Coronary artery (tissue), 2 donors: ENCODE data around the gene ZNF486.
"Not testable (repeated sequence)": the region's sequence is repeated elsewhere in the genome, so short reads cannot be mapped to it uniquely, and the experiment has no call there.

Source experiments
- DNase-seq: peaks from one replicate; pipeline ENCODE4 v3.0.0-alpha.2; 2017; ENCODE audit warnings: low spot score
- H3K27ac ChIP-seq, 2 donors: fragments of 200-600 bp; sonication (generic); one replicate each; pipeline ENCODE4 v1.5.1; 2016 to 2019
- H3K4me3 ChIP-seq: fragments of 200-600 bp; sonication (generic); 2 replicates; pipeline ENCODE4 v1.5.1; 2016; ENCODE audit warnings: mild to moderate bottlenecking, moderate library complexity
- CTCF ChIP-seq: fragments of 200-600 bp; sonication (generic); IDR thresholded peaks from one replicate; pipeline ENCODE4 v1.5.1; 2019; ENCODE audit warnings: antibody characterized with exemption

ZNF486 gene

GRCh38 chr19:20167020-20167644 lies at the start of gene ZNF486:
ZNF486 (plus strand) TSS chr19:20167214; CDS start chr19:20167331, 117 bp downstream.
- no peak for TF ChIP-seq CTCF
- peak within 1 kb of the TSS; percentile 35 to 84 for H3K27ac ChIP-seq
- H3K4me3 ChIP-seq: peak within 1 kb of the TSS; percentile 73
- DNase-seq: peak; percentile 97

GRCh38 chr19:20118064-20118839 lies 48.8 kb upstream of the ZNF486 start:
- H3K27ac ChIP-seq, DNase-seq, H3K4me3 ChIP-seq: not testable (repeated sequence)

- Histone ChIP-seq H3K4me3 (no peak overlapping the region), H3K27ac (no peak overlapping the region)
- no peak for DNase-seq
- TF ChIP-seq CTCF: no peak
These were observed 42.1 kb upstream of the ZNF486 start for GRCh38 chr19:20124879-20125278.

- not testable (repeated sequence) for DNase-seq, H3K27ac ChIP-seq, H3K4me3 ChIP-seq
These were observed 34.1 kb upstream of the ZNF486 start for GRCh38 chr19:20132933-20133332.

GRCh38 chr19:20137714-20138113 lies 29.3 kb upstream of the ZNF486 start:
- H3K4me3 ChIP-seq, DNase-seq, H3K27ac ChIP-seq: not testable (repeated sequence)

- DNase-seq: no peak
- no peak for TF ChIP-seq CTCF
- no peak overlapping the region for H3K27ac ChIP-seq
- H3K4me3 ChIP-seq: no peak overlapping the region
These were observed 15.3 kb upstream of the ZNF486 start for GRCh38 chr19:20151617-20152145.

GRCh38 chr19:20152506-20152905 lies 14.5 kb upstream of the ZNF486 start:
- not testable (repeated sequence) for H3K4me3 ChIP-seq, DNase-seq, H3K27ac ChIP-seq

GRCh38 chr19:20153281-20153680 lies 13.7 kb upstream of the ZNF486 start:
- DNase-seq: no peak
- TF ChIP-seq CTCF: no peak
- no peak overlapping the region for H3K27ac ChIP-seq
- H3K4me3 ChIP-seq: no peak overlapping the region

GRCh38 chr19:20154636-20155035 lies 12.4 kb upstream of the ZNF486 start:
- no peak overlapping the region for H3K4me3 ChIP-seq
- no peak for DNase-seq

More at GRCh38 chr19:20154636-20155035, 12.4 kb upstream of the ZNF486 start:
- no peak overlapping the region for H3K27ac ChIP-seq
- no peak for TF ChIP-seq CTCF
